ENCODE data around the gene PRR3.

The PRR3 gene

GRCh38 chr6:30533460-30534294 is 23.4 kb upstream of the PRR3 start:
- DNase-seq (ENCODE audit: low read depth in 4 of 4, low spot score in 1 of 4), result no peak

- no peak for DNase-seq (ENCODE audit: low read depth in 4 of 4, low spot score in 1 of 4)
Observed at GRCh38 chr6:30537931-30538330, 19.2 kb upstream of the PRR3 start.

- peak; percentile 54 to 69 (median 60) for DNase-seq (ENCODE audit: low read depth in 4 of 4, low spot score in 1 of 4)
Observed at GRCh38 chr6:30541515-30542403, 15.3 kb upstream of the PRR3 start.

GRCh38 chr6:30542404-30542725 is 14.7 kb upstream of the PRR3 start:
- no peak for DNase-seq (ENCODE audit: low read depth in 4 of 4, low spot score in 1 of 4)

GRCh38 chr6:30542915-30543314 is 14.2 kb upstream of the PRR3 start:
- no peak for DNase-seq (ENCODE audit: low read depth in 4 of 4, low spot score in 1 of 4)

- no peak for DNase-seq (ENCODE audit: low read depth in 4 of 4, low spot score in 1 of 4)
Observed at GRCh38 chr6:30543821-30544220, 13.3 kb upstream of the PRR3 start.

GRCh38 chr6:30544666-30545272 is 12.3 kb upstream of the PRR3 start:
- no peak for DNase-seq (ENCODE audit: low read depth in 4 of 4, low spot score in 1 of 4)

- no peak for DNase-seq (ENCODE audit: low read depth in 4 of 4, low spot score in 1 of 4)
Observed at GRCh38 chr6:30547454-30547853, 9.6 kb upstream of the PRR3 start.

GRCh38 chr6:30548375-30548774 is 8.7 kb upstream of the PRR3 start:
- DNase-seq (ENCODE audit: low read depth in 4 of 4, low spot score in 1 of 4), result no peak

GRCh38 chr6:30554404-30554803 is 2.7 kb upstream of the PRR3 start:
- DNase-seq (ENCODE audit: low read depth in 4 of 4, low spot score in 1 of 4), result no peak

GRCh38 chr6:30554962-30555815 is 1.9 kb upstream of the PRR3 start:
- no peak for DNase-seq (ENCODE audit: low read depth in 4 of 4, low spot score in 1 of 4)

- no peak for DNase-seq (ENCODE audit: low read depth in 4 of 4, low spot score in 1 of 4)
Observed at GRCh38 chr6:30555816-30556065, 1.4 kb upstream of the PRR3 start.

GRCh38 chr6:30556066-30556905 is 809 bp upstream of the PRR3 start, which contains the start of gene GNL1:
Gene GNL1 (minus strand): TSS chr6:30556489. CDS start chr6:30556203, 286 bp downstream.
- peak; percentile 97 to 99 (median 98) for DNase-seq (ENCODE audit: low read depth in 4 of 4, low spot score in 1 of 4)

GRCh38 chr6:30557683-30557981 is 537 bp downstream of the PRR3 start:
- no peak for DNase-seq (ENCODE audit: low read depth in 4 of 4, low spot score in 1 of 4)

GRCh38 chr6:30560930-30561329 is 3.8 kb downstream of the PRR3 start:
- no peak for DNase-seq (ENCODE audit: low read depth in 4 of 4, low spot score in 1 of 4)

GRCh38 chr6:30562470-30563425 is 5.7 kb downstream of the PRR3 start:
- no peak for DNase-seq (ENCODE audit: low read depth in 4 of 4, low spot score in 1 of 4)

GRCh38 chr6:30564114-30564513 is 7.0 kb downstream of the PRR3 start:
- no peak for DNase-seq (ENCODE audit: low read depth in 4 of 4, low spot score in 1 of 4)

- DNase-seq (ENCODE audit: low read depth in 4 of 4, low spot score in 1 of 4), result no peak
Observed at GRCh38 chr6:30565772-30566171, 8.7 kb downstream of the PRR3 start.

- DNase-seq (ENCODE audit: low read depth in 4 of 4, low spot score in 1 of 4), result peak in 2 of 4 experiments; percentile 22 to 45
Observed at GRCh38 chr6:30568245-30568644, 11.2 kb downstream of the PRR3 start.
